ENCODE data around the gene SPZ1.
"Not testable (repeated sequence)": the region's sequence is repeated elsewhere in the genome, so short reads cannot be mapped to it uniquely, and the experiment has no call there.

SPZ1 gene

DNA sequence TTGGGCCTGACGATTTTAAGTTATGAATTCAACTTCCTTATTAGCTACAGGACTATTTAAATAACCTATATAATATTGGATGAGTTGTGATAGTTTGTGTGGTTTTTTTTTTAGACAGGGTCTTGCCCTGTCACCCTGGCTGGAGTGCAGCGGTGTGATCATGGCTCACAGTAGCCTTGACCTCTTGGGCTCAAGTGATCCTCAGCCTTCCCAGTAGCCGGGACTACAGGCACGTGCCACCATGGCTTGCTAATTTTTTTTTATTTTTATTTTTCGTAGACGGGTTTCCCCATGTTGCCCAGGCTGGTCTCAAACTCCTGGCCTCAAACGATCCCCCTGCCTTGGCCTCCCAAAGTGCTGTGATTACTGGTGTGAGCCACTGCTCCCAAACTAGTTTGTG lies 17.6 kb downstream of the SPZ1 start:
- no peak for DNase-seq (ENCODE audit: low read depth)

DNA sequence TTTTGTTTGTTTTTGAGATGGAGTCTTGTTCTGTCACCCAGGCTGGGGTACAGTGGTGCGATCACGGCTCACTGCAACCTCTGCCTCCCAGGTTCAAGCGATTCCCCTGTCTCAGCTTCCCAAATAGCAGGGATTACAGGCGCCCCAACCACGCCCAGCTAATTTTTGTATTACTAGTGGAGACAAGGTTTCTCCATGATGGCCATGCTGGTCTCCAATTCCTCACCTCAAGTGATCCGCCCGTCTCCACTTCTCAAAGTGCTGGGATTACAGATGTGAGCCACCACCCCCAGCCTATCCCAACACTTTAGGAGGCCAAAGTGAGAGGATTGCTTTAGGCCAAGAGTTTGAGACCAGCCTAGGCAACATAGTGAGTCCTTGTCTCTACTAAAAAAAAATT lies 19.3 kb downstream of the SPZ1 start:
- DNase-seq (ENCODE audit: low read depth) = no peak

DNA sequence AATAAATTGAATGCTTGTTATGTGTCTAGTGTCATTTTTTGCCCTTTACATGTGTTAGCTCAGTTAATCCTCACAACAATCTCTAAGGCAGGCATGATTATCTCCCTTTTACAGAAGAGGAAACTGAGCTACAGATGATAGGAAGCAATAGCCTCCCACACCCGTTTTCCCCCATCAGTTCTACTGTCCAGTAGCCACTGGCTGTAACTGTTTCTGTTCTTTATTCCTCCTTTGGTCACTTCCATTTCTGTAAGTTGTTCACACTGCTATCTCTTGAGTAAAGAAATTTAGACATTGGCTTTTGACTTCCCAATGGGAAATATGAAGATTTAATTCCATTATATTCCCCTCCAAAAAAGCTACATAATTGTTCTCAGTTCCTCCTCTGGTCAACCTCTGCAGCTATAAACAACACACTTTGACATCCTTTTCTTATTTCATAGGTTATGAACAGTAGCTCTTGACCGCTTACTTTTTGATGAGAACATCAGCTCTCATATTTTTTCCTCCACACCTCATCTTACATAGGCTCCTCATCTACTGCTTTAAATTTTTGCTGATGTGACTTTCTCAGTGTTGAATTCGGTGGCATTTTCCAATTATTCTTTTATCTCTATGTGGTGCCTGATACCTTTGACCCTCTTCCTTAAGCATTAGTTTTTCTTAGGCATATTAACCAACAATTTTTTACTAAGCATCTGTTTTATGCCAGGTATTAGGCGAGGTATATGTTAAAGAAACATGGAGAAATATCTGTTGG lies 21.4 kb downstream of the SPZ1 start:
- DNase-seq (ENCODE audit: low read depth) = no peak

DNA sequence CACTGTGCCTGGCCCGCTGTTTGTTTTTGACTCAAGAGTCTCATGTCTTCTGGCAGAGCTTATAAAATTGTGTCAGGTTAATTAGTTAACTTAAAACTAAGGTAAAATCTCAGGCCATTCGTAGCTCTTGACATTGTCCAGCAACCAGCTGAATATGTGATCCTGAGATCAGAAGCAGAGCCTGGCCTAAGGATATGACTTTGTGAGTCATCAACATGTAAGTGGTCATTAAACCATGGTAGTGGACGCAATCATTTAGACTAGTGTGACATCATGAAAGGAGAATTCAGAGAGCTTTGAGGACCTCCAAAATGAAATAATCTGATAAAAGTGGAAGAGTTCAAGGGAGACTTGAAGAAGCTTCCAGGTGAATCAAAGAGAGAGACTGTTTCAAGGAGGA lies 23.3 kb downstream of the SPZ1 start:
- peak; percentile 4 for DNase-seq (ENCODE audit: low read depth)

DNA sequence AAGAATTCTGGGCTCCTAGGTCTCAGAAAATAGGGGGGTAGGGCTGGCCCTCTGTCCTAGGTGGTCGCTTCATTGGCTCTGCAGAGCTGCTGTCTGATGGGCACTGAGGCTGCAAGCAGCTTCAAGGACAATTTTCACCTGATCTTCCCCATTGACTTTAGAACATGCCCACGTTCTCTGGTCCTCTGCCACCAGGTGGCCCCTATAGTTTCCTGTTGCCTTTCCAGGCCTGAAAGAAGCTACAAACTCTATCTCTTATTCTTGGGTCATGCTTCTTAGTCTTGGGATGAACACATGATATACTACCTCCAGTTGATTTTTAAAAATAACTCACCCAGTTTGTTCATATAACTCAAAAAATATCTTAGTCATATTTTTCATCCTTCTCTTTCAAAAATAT lies 26.3 kb downstream of the SPZ1 start:
- peak; percentile 11 for DNase-seq (ENCODE audit: low read depth)

DNA sequence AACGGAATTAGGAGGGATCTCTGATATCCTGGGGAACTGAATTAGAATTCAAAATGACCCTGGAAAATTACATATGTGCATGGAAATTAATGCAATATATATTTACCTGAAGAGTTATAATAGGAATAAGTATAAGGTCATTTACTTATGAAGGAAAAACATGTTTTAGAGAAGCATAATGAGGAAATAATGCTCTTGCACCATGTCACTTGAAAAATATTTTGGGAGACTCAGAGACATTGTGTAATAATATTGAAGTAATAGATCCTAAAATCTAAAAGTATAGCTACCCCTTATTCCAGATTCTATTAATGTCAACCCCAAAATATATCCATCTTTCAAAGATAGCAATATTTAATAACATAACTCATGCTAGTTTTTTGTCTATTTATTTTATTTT lies 28.4 kb downstream of the SPZ1 start:
- DNase-seq (ENCODE audit: low read depth) = no peak

DNA sequence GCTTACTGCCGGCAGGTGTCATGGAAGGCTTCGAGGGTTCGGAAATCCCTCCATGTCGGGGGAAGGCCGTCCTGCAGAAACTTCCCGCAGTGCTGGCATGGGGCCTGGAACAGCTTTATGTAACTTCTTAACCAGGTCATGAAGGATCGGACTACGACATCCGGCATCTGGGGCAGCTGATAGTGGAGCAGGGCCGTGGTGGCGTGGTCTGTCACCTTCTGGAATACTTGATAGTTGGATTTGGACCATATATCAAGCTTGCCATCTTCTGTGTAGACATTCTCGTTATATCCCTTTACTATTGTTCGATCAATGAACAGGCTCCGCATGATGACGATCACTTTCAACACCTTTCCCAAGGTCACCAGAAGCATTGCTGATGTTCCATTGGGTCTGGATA lies 31.2 kb downstream of the SPZ1 start:
- not testable (repeated sequence) for DNase-seq (ENCODE audit: low read depth)

DNA sequence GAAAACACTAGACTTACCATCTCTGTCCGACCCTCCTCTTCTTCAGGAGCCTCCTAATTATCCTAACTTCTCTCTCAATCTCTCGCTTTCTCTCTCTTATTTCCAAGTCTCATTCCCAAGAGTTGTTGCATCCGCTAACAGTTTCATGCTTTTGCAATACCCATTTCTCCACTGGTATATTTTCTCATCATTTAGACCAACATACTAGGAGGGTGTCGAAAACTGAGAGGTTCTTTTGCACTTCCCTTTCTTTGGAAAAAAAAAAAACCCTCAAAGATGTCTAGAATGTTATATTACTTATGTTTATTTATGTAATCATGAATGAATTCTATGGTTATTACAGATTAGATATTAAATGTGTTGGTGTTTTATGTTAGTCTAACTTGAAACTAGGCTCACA lies 35.9 kb downstream of the SPZ1 start:
- DNase-seq (ENCODE audit: low read depth) = no peak

DNA sequence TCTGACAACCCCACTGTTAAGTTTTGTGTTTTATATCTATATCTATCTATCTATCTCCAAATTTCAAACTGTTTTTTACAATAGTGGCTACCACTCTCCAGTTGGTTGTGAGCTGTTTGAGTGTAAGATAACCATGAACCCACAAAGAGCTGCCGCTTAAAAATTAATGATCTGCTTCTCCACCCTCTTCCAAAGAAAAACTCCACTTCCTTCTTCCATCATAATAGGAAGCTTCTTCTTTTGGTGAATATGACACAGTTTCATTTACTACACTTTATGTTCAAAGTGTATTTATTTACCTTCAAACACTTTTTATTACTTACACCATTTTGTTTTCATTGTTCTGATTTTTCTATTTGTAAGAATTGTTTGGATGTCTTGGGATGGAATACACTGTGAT lies 37.9 kb downstream of the SPZ1 start:
- DNase-seq (ENCODE audit: low read depth) = no peak

DNA sequence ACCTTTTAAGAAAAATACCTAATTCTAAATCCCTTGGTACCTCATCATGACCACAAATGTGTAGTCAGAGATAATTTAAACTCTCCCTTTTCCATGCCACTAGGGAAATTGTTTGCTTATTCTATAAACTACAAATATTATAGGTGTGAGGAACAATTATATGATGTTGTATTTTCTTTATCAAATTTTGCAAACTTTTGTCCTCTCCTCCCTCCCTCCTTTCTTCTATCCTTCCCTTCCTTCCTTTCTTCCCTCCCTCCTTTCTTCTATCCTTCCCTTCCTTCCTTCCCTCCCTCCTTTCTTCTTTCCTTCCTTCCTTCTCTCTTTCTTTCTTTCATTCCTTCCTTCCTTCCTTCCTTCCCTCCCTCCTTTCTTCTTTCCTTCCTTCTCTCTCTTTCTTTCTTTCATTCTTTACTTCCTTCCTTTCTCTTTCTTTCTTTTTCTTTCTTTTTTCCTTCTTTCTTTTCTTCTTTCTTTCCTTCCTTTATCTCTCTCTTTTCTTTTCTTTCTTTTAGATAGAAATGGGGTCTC lies 41.2 kb downstream of the SPZ1 start:
- DNase-seq (ENCODE audit: low read depth) = no peak

DNA sequence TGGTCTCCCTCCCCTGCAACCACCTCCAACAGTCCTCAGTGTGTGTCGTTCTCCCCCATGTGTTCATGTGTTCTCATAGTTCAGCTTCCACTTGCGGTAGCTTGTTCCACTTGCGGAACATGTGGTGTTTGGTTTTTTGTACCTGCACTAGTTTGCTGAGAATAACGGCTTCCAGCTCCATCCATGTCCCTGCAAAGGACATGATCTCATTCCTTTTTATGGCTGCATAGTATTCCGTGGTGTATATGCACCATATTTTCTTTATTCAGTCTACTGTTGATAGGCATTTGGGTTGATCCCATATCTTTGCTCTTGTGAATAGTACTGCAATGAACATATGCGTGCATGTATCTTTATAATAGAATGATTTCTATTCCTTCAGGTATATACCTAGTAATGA lies 45.1 kb downstream of the SPZ1 start:
- DNase-seq (ENCODE audit: low read depth) = no peak

DNA sequence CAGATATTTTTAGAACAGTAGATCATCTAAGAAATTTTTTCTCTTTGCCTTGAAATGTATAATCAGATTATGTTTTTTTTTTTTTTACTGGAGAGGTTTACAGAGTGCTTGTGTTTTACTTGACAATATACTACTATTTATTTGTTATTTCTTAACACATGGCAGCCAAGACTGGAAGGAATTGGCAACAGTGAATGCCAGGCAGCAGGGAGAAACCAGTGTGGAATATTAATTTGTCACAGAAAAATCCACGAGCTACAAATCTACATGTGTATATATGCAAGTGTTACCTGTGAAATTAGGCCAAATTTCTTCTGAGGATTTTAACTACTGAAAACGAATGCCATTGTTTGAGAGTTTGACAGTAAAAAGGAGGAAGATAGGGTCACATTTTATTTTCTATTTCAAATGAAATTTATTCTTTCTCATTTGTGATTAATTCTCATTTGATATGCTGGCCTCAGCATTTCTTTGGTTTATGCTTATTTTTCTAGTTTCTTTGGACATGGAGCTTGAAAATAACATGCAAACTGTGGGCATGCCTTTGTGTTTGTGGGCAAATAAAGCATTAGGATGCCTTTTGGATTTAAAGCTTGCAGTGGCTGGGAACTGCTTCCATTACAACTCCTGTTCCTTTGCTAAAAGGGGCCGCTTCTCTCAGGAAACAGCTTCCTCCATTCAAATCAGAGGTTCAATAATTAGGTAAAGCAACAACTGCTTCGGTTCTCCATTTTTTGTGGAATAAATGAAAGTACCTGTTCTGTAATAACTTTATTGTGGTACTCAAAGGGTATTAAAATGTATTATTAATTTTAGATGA lies 49.1 kb downstream of the SPZ1 start:
- no peak for DNase-seq (ENCODE audit: low read depth)

DNA sequence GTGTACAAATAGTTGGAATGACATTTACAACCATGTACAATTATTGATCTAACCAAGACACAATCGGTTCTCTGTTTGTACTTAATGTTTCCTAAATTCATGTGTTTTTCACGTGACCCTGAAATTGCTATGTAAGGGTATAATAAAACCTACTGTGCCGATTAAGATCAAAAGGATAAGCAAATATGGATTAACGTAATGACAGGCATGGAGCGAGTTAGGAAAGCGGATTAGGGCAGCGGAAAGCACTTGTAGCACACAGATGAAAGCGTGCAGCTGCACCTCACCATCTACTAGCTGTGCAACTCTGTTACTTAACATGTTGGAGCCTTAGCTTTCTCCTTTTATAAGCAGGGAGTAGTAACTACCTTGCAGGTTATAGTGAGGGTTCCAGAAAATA lies 49.7 kb downstream of the SPZ1 start:
- no peak for DNase-seq (ENCODE audit: low read depth)

DNA sequence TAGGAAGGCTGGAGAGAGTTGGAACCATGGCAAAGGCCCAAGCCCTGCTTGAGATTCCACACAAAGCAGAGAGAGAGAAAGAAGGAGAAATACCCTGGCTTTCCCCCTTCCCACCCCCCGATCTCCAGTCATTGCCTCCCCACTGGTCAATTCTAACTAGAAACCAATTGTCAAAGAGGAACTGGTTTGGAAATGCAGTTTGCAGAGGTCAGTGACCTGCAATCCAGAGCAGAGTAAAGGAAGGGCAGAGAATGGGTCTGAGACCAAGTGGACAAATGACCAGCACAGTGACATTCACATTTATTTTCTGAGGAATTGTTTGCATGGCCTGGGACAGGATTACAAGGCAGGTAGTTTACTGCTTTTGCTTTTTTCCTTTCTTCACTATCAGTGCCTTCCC lies 50.6 kb downstream of the SPZ1 start:
- DNase-seq (ENCODE audit: low read depth) = no peak
